Mucosa of descending colon (tissue), 3 donors: Measurements from ENCODE around the gene IZUMO3. TPM values are rescaled to one million over a fixed set of nuclear protein-coding genes. Genes with fewer than 3 reads are reported as not detected.

Experiments
- ATAC-seq: fragments of 200-7000 bp; cut with Tn5 transposase; one replicate; pipeline ENCODE4 v1.9.1; 2020; ENCODE audit warnings: mild to moderate bottlenecking, moderate library complexity
- DNase-seq, 3 donors: peaks; one replicate each; pipeline ENCODE4 v3.0.0-alpha.2; 2020
- H3K36me3 ChIP-seq: fragments of 200-600 bp; one replicate; pipeline ENCODE4 v1.8.0; 2021; ENCODE audit warnings: low read depth, mild to moderate bottlenecking
- H3K4me1 ChIP-seq: fragments of 200-600 bp; one replicate; pipeline ENCODE4 v1.8.0; 2021; ENCODE audit warnings: low read depth, mild to moderate bottlenecking
- H3K4me3 ChIP-seq: fragments of 200-600 bp; one replicate; pipeline ENCODE4 v1.8.0; 2021; ENCODE audit warnings: mild to moderate bottlenecking
- H3K9me3 ChIP-seq: fragments of 200-600 bp; one replicate; pipeline ENCODE4 v1.8.0; 2021; ENCODE audit warnings: mild to moderate bottlenecking
- CTCF ChIP-seq: fragments of 200-600 bp; IDR thresholded peaks from one replicate; pipeline ENCODE4 v1.8.0; 2022; ENCODE audit warnings: antibody characterized with exemption, mild to moderate bottlenecking
- intact Hi-C, 2 donors: fragments of 100-400 bp; cut with DNase I in 1 of 2; cut with micrococcal nuclease in 1 of 2; formaldehyde crosslinking; loops; one replicate each; pipeline versions ENCODE4 v1.11.0 to v1.11.1; 2022; cut with DNase I, micrococcal nuclease
- total RNA-seq, 3 donors: library from RNA; stranded (reverse); fragmentation: NEBNext Ultra II Directional in 2 of 3; extraction: Animal tissue kit (Norgen Biotek cat#: 25700) in 2 of 3; gene quantifications; one replicate each; pipeline versions ENCODE4 v1.2.1 to v1.2.4, GENCODE V29; 2021 to 2023
- donor health status: DM: no; HTN: no; CAD: no; lungs with moderate emphysema.
- donor health status: DM: no; HTN: no; CAD: no.
- donor health status: DM: no; HTN: yes; CAD: no.

IZUMO3 gene
- total RNA-seq, 3 donors from 2014 or later = not detected

- H3K9me3 ChIP-seq = no peaks in the 10 kb centered on the region
- DNase-seq = no peak
- H3K36me3 ChIP-seq = no peaks in the 10 kb centered on the region
- no peak for TF ChIP-seq CTCF
- no peaks in the 10 kb centered on the region for H3K4me1 ChIP-seq
- intact Hi-C loops = no loop called here
- H3K4me3 ChIP-seq = no peak overlapping the region
- no peak for ATAC-seq
These were observed 48.0 kb downstream of the IZUMO3 start for GRCh38 chr9:24497671-24498070.
